Cardiac muscle cell (in vitro differentiated cells and primary cell): ENCODE measurements around the gene CTSH. TPM values are rescaled to one million over a fixed set of nuclear protein-coding genes. Genes with fewer than 3 reads are reported as not detected.

Source experiments
- DNase-seq, 2 donors: peaks; one replicate each; pipeline versions ENCODE4 v3.0.0 to v3.0.0-alpha.2; 2010 to 2017; ENCODE audit warnings: low read depth in 1 of 2, low spot score in 1 of 2
- H3K27ac ChIP-seq: fragments of 200-600 bp; sonication (generic); 2 replicates; pipeline ENCODE4 v1.5.1; 2016
- H3K27me3 ChIP-seq: fragments of 200-600 bp; sonication (generic); 2 replicates; pipeline ENCODE4 v1.6.0; 2016; ENCODE audit warnings: control low read depth
- H3K36me3 ChIP-seq: fragments of 200-600 bp; sonication (generic); 2 replicates; pipeline ENCODE4 v1.5.1; 2016; ENCODE audit warnings: control low read depth
- H3K4me1 ChIP-seq: fragments of 200-600 bp; sonication (generic); 2 replicates; pipeline ENCODE4 v1.8.1; 2017; ENCODE audit warnings: low read depth, mild to moderate bottlenecking, mixed run types
- H3K4me3 ChIP-seq: fragments of 200-600 bp; sonication (generic); 2 replicates; pipeline ENCODE4 v1.5.1; 2016; ENCODE audit warnings: mild to moderate bottlenecking
- H3K9me3 ChIP-seq: fragments of 200-600 bp; sonication (generic); 2 replicates; pipeline ENCODE4 v1.5.1; 2017; ENCODE audit warnings: low read depth, mild to moderate bottlenecking, control low read depth
- CTCF ChIP-seq: IDR thresholded peaks from 2 replicates; pipeline ENCODE4 v1.5.1; 2012; ENCODE audit warnings: low read depth, mild to moderate bottlenecking, low read length
- polyA plus RNA-seq: library from polyadenylated mRNA; unstranded; fragments of >200 nt; fragmentation: Nextera tagmentation; extraction: Ambion mirVana; gene quantifications from 2 replicates; pipeline ENCODE4 v1.2.1, GENCODE V29; 2016
- total RNA-seq: library from RNA; depleted of rRNA; stranded (reverse); fragments of >200 nt; gene quantifications from 2 replicates; pipeline ENCODE4 v1.2.3, GENCODE V29; 2016

Gene CTSH
- total and polyA plus RNA-seq, 2 experiments from 2014 or later, result 24.1 to 26.5 TPM

GRCh38 chr15:78915341-78916087 lies 29.3 kb downstream of the CTSH start:
- no peaks in the 10 kb centered on the region for H3K9me3 ChIP-seq

GRCh38 chr15:78914027-78914764 lies 30.6 kb downstream of the CTSH start:
- peak; percentile 42 for TF ChIP-seq CTCF
- Histone ChIP-seq H3K36me3 (peaks cover 10% of the 10 kb centered on the region), H3K9me3 (no peaks in the 10 kb centered on the region), H3K4me1 (no peaks in the 10 kb centered on the region), H3K27me3 (no peaks in the 10 kb centered on the region), H3K27ac (no peak overlapping the region), H3K4me3 (no peak overlapping the region)
- no peak for DNase-seq

More at GRCh38 chr15:78915341-78916087, 29.3 kb downstream of the CTSH start:
- TF ChIP-seq CTCF, result no peak
- no peaks in the 10 kb centered on the region for H3K27me3 ChIP-seq
- H3K4me1 ChIP-seq, result no peaks in the 10 kb centered on the region
- H3K4me3 ChIP-seq, result no peak overlapping the region
- DNase-seq, result peak in 1 of 2 donors; percentile 27
- no peak overlapping the region for H3K27ac ChIP-seq
- H3K36me3 ChIP-seq, result peaks cover 9% of the 10 kb centered on the region

GRCh38 chr15:78913012-78913411 lies 31.8 kb downstream of the CTSH start:
- DNase-seq, result no peak
- H3K36me3 ChIP-seq, result peaks cover 19% of the 10 kb centered on the region
- no peaks in the 10 kb centered on the region for H3K4me1 ChIP-seq

GRCh38 chr15:78912316-78912715 lies 32.5 kb downstream of the CTSH start:
- Histone ChIP-seq H3K4me3 (no peak overlapping the region), H3K4me1 (no peaks in the 10 kb centered on the region), H3K27me3 (no peaks in the 10 kb centered on the region), H3K9me3 (no peaks in the 10 kb centered on the region), H3K36me3 (peaks cover 23% of the 10 kb centered on the region), H3K27ac (no peak overlapping the region)
- no peak for TF ChIP-seq CTCF
- no peak for DNase-seq

More at GRCh38 chr15:78913012-78913411, 31.8 kb downstream of the CTSH start:
- no peak for TF ChIP-seq CTCF
- Histone ChIP-seq H3K9me3 (no peaks in the 10 kb centered on the region), H3K27me3 (no peaks in the 10 kb centered on the region), H3K27ac (no peak overlapping the region), H3K4me3 (no peak overlapping the region)

GRCh38 chr15:78910271-78910670 lies 34.6 kb downstream of the CTSH start:
- H3K36me3 ChIP-seq, result peaks cover 41% of the 10 kb centered on the region
- H3K4me1 ChIP-seq, result no peaks in the 10 kb centered on the region
- no peak overlapping the region for H3K27ac ChIP-seq
- H3K9me3 ChIP-seq, result no peaks in the 10 kb centered on the region
- H3K4me3 ChIP-seq, result no peak overlapping the region
- no peak for TF ChIP-seq CTCF
- DNase-seq, result no peak
- H3K27me3 ChIP-seq, result no peaks in the 10 kb centered on the region
